Left ventricle myocardium inferior (tissue), 1 donor: ENCODE data around the gene CACNG8. TPM values are rescaled to one million over a fixed set of nuclear protein-coding genes. Genes with fewer than 3 reads are reported as not detected.

Source experiments
- DNase-seq: peaks from one replicate; pipeline ENCODE4 v3.0.0-alpha.2; 2020
- H3K27ac ChIP-seq: fragments of 200-600 bp; replicated peaks from 2 replicates; pipeline ENCODE4 v1.8.0; 2021
- H3K27me3 ChIP-seq: fragments of 200-600 bp; 2 replicates; pipeline ENCODE4 v1.8.0; 2021; ENCODE audit warnings: low read depth
- H3K36me3 ChIP-seq: fragments of 200-600 bp; 2 replicates; pipeline ENCODE4 v1.8.0; 2021
- H3K4me1 ChIP-seq: fragments of 200-600 bp; 2 replicates; pipeline ENCODE4 v1.8.0; 2021
- H3K4me3 ChIP-seq: fragments of 200-600 bp; 2 replicates; pipeline ENCODE4 v1.8.0; 2021; ENCODE audit warnings: mild to moderate bottlenecking, moderate library complexity
- H3K9me3 ChIP-seq: fragments of 200-600 bp; replicated peaks from 2 replicates; pipeline ENCODE4 v1.8.0; 2021
- intact Hi-C: fragments of 100-400 bp; cut with micrococcal nuclease; formaldehyde crosslinking; loops from one replicate; pipeline ENCODE4 v1.11.0; 2022
- total RNA-seq: library from RNA; stranded (reverse); fragmentation: NEBNext Ultra II Directional; extraction: Animal tissue kit (Norgen Biotek cat#: 25700); gene quantifications from one replicate; pipeline ENCODE4 v1.2.1, GENCODE V29; 2021
- TF ChIP-seq, protein P1 (sequence below): fragments of 200-600 bp; IDR thresholded peaks from 2 replicates; pipeline ENCODE4 v1.8.0; 2021; ENCODE audit warnings: antibody characterized with exemption, mild to moderate bottlenecking, borderline replicate concordance
- donor health status: DM: no; HTN: yes; CAD: no; lungs with severe emphysema.

The CACNG8 gene
- total RNA-seq, 1 donor from 2014 or later, result 0.16 TPM

DNA sequence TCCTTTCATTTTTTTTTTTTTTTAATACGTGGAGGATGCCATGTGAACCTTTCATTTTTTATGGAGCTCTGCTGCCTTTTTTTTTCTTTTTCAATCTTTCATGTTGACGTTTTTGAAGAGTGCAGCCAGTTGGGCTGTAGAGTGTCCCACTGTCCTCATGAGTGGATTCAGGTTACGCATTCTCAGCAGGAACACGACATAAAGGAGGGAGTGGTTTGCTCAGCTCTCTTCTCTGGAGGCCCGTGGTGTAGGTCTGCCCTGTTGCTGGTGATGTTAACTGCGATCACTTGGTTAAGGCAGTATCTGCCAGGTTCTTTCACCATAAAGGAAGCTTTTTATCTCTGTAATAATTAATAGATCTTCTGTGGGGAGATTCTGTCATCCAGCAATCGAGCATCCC is 26.7 kb upstream of the CACNG8 start:
- H3K27me3 ChIP-seq, result peaks cover 66% of the 10 kb centered on the region
- no peaks in the 10 kb centered on the region for H3K36me3 ChIP-seq
- H3K9me3 ChIP-seq, result peaks cover 10% of the 10 kb centered on the region
- no peaks in the 10 kb centered on the region for H3K4me1 ChIP-seq
- TF ChIP-seq, protein P1, sequence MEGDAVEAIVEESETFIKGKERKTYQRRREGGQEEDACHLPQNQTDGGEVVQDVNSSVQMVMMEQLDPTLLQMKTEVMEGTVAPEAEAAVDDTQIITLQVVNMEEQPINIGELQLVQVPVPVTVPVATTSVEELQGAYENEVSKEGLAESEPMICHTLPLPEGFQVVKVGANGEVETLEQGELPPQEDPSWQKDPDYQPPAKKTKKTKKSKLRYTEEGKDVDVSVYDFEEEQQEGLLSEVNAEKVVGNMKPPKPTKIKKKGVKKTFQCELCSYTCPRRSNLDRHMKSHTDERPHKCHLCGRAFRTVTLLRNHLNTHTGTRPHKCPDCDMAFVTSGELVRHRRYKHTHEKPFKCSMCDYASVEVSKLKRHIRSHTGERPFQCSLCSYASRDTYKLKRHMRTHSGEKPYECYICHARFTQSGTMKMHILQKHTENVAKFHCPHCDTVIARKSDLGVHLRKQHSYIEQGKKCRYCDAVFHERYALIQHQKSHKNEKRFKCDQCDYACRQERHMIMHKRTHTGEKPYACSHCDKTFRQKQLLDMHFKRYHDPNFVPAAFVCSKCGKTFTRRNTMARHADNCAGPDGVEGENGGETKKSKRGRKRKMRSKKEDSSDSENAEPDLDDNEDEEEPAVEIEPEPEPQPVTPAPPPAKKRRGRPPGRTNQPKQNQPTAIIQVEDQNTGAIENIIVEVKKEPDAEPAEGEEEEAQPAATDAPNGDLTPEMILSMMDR, result no peak
- H3K4me3 ChIP-seq, result no peak overlapping the region
- H3K27ac ChIP-seq, result no peak overlapping the region
- intact Hi-C loops, result no loop called here
- no peak for DNase-seq

GRCh38 chr19:53942001-53942786 is 20.5 kb upstream of the CACNG8 start:
- no peaks in the 10 kb centered on the region for H3K36me3 ChIP-seq
- intact Hi-C loops, result no loop called here
- TF ChIP-seq, protein P1, result no peak
- no peaks in the 10 kb centered on the region for H3K4me1 ChIP-seq
- DNase-seq, result no peak
- peaks cover 10% of the 10 kb centered on the region for H3K9me3 ChIP-seq
- no peak overlapping the region for H3K27ac ChIP-seq
- H3K4me3 ChIP-seq, result no peak overlapping the region
- H3K27me3 ChIP-seq, result peaks cover 97% of the 10 kb centered on the region

GRCh38 chr19:53944416-53944815 is 18.3 kb upstream of the CACNG8 start:
- Histone ChIP-seq H3K9me3 (peaks cover 8% of the 10 kb centered on the region), H3K27ac (no peak overlapping the region), H3K4me1 (no peaks in the 10 kb centered on the region), H3K27me3 (peaks cover 98% of the 10 kb centered on the region), H3K4me3 (no peak overlapping the region), H3K36me3 (no peaks in the 10 kb centered on the region)
- TF ChIP-seq, protein P1, result no peak
- intact Hi-C loops, result no loop called here
- DNase-seq, result no peak

DNA sequence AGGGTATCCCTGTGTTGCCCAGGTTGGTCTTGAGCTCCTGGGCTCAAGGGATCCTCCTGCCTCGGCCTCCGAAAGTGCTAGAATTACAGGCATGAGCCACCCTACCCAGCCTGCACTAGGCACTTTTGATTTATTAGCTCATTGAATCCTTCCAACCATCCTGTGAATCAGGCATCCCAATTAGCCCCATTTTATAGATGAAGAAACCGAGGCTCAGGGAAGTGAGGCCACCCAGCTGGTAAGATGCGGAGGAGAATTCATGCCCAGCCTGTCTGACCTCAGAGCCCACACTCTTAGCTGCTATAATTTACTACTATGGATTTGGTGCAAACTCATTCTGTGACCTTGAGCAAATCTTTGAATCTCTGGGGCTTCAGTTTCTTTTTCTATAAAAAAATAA is 17.8 kb upstream of the CACNG8 start:
- intact Hi-C loops, result no loop called here
- no peaks in the 10 kb centered on the region for H3K4me1 ChIP-seq
- H3K27ac ChIP-seq, result no peak overlapping the region
- peaks cover 2% of the 10 kb centered on the region for H3K9me3 ChIP-seq
- no peak for DNase-seq
- TF ChIP-seq, protein P1, result no peak
- no peaks in the 10 kb centered on the region for H3K36me3 ChIP-seq
- H3K4me3 ChIP-seq, result no peak overlapping the region
- H3K27me3 ChIP-seq, result peaks cover 98% of the 10 kb centered on the region

DNA sequence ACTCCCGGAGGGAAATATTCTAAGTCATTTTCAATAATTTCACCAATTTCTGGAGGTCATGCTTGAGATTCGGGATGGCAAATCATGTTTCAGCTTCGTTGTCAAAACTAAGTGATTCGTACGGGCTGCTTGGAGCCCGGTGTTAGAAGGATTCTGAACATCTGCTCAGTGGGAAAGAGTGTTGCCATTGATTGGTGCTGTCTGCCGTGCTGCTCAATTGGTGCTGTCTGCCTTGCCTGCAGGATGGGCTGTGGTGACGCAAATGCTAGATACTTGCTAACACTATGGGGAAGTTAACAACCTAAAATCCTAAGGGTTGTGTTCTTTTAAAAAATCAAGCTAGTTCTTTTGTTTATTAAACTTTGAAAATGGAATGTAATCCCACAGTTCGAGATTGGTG is 17.3 kb upstream of the CACNG8 start:
- intact Hi-C loops, result no loop called here
- TF ChIP-seq, protein P1, result no peak
- H3K27me3 ChIP-seq, result peaks cover 96% of the 10 kb centered on the region
- no peaks in the 10 kb centered on the region for H3K4me1 ChIP-seq
- DNase-seq, result no peak
- H3K9me3 ChIP-seq, result no peaks in the 10 kb centered on the region
- H3K27ac ChIP-seq, result no peak overlapping the region
- no peaks in the 10 kb centered on the region for H3K36me3 ChIP-seq
- H3K4me3 ChIP-seq, result no peak overlapping the region
